NCI-H2227 treated with DMSO at 0.1 percent for 48 hours (cell line): ENCODE data around the gene SYT9.
A peak's percentile ranks its signal among the peaks of the same experiment; 100 is the strongest.
"Not testable (repeated sequence)": the region's sequence is repeated elsewhere in the genome, so short reads cannot be mapped to it uniquely, and the experiment has no call there.

ENCODE experiments used
- DNase-seq: peaks from one replicate; lab custom pipeline; 2025; lab: John Stamatoyannopoulos, UW

Gene SYT9

DNA sequence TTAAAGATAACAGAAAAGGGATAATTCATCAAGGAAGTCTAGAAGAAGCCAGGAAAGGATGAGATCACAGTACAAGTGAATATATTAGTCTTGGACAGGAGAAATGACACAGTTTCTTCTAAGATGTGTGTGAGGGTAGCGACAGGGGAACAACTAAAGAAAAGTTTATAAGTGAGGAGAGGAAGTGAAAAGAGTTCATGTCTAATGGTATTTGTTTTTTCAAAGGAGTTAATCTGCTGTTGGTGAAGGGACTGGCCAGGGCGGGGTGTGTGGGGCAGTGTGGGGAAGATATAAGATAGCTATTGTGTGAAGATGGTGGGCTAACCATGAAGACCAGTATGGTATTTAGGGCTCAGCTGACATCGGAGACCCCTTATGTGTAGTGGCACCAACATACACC is 254.5 kb downstream of the SYT9 start:
- no peak for DNase-seq

DNA sequence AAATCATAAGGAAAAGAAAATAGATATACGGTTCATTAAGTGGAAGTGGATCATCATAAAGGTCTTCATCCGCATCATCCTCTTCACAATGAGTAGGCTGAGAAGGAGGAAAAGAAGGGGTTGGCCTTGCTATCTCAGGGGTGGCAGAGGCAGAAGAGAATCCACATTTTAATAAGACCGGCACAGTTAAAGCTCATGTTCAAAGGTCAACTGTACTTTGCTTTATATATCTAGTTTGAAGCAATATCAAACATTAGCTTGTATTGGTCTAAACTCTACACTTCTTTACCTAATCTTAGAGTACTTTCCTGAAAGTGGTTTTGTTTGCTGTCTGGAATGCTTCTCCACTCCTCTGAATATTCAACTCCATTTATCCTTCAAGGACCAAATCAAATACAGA is 256.4 kb downstream of the SYT9 start:
- DNase-seq, result no peak

DNA sequence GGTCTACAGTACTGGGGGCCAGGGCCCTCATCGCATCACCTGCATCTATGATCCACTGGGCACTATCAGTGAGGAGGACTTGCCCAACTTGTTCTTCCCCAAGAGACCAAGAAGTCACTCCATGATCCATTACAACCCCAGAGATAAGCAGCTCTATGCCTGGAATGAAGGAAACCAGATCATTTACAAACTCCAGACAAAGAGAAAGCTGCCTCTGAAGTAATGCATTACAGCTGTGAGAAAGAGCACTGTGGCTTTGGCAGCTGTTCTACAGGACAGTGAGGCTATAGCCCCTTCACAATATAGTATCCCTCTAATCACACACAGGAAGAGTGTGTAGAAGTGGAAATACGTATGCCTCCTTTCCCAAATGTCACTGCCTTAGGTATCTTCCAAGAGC is 258.3 kb downstream of the SYT9 start:
- DNase-seq, result no peak

DNA sequence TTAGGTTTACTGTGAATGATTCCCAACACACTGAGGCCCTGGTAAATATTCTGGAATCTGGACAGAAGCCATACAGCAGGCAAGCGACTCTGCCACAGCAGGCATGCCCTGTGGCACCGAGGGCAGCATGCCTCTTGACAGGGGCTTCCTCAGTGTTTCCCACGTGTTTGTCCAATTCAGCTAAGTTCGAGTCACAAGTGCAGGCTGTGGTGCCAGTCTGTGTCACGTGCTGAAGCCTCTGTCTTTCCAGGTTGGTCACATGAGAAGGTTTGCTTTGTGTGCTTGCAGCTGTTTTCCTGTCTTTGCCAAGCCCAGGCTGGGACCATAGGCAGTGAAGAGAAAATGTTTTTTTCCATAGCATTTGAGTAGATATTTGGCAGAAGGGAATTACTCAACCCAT is 259.7 kb downstream of the SYT9 start:
- no peak for DNase-seq

DNA sequence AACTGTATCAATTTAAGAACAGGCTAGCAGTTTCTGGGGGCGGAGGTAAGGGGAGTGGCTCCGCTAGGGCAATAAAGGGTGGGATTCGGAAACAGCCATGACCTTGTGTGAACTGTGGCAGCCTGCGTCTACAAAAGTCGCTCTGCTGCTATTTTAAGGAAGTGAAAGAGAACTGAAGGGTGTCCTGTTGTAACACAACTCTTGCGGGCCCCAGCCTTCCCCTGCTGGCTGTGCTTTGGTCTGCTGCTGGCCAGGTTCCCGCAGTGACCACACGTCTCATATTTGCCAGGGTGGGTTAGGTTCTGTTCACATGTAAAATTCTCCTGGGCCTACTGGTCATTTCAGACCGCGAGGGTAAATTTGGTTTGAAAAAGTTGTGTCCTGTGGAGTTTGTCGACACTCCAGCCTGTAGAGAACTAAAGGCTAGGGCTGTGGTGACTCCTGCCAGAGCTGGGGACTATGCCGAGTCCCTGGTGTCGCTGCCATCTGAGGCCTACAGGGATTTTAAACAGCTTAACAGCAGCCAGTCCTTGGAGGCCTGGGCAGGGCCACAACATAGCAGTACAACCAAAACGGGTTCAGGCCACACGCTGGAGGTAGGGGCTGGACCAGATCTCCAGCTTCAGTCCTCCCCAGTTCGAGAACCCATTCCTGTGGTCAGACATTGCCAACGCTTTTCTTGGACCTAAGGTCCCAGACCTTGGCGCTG is 261.0 kb downstream of the SYT9 start:
- DNase-seq, result no peak

DNA sequence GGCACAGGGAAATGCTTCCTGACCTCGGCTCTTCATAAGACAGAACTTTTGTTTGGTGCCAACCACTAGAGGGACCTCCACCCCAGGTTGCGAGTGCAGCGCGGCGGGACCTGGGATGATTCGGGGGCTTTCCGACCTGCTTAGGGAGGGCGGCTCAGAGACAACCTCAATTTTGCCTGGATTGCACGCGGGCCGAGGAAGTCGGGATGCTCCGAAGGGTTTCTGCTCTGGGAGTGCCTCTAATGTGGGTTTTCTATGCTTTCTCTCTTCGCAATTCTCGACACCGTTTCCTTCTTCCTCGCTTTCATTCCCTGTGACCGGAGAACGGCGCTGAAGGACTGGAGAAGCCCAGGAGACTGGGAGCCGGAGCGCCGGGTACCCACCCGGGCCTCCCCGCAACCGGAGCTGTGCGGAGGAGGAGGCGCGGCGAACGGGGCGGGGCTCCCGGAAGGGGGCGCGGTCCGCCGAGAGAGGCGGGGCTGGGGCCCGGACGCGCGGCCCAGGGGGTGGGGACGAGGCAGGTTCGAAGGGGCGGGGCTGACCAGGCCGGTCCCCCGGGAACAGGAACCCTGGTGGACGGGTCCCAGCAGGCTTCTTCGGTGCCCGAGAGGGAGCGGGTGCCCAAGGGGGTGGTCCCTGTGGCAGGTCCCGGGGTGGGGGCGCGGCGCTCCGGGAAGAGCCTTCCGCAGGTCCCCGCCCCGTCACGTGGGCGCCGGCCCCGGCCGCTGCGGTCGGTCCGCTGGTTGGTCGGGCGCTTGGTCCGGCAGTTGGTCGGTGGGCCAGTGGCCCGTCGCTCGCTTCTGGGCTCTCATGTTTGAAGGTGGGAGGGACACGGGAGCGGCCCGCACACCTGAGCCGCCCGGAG is 261.8 kb downstream of the SYT9 start, which contains the start of gene PPFIBP2:
Gene PPFIBP2 (plus strand): TSS at position 766 of the 865 bp plus-strand sequence. CDS start 35,477 bp downstream, outside the sequence.
- DNase-seq, result peak; percentile 48

GRCh38 chr11:7514099-7514591 is 262.4 kb downstream of the SYT9 start:
- no peak for DNase-seq

DNA sequence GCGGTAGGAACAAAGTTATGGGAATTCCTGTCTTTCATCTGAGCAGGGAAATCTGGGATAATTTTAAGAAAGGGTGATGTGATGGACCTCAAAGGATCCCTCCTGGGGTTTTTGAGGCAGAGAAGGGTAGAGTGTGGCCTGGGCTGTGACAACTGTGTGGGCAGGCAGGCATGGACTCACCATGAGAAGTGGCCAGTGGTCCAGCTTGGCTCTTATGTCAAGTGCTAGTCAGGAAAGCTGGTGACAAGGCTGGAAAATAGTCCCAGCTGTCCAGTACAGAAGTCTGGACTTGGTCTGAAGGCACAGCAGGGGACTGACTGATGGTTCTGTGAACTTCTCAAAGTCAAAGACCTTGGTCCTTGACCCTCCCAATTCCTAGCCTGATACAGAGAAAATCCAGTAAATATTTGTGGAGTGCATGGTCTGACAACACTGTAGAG is 263.8 kb downstream of the SYT9 start:
- no peak for DNase-seq

- no peak for DNase-seq
These were observed 264.8 kb downstream of the SYT9 start for GRCh38 chr11:7516475-7516874.

GRCh38 chr11:7517743-7518142 is 266.0 kb downstream of the SYT9 start:
- not testable (repeated sequence) for DNase-seq
